Femur (tissue), 1 donor: Measurements from ENCODE around the gene RAB41.
"Not testable (repeated sequence)": the region's sequence is repeated elsewhere in the genome, so short reads cannot be mapped to it uniquely, and the experiment has no call there.

Source experiments
- DNase-seq: peaks from one replicate; pipeline ENCODE4 v3.0.0-alpha.2; 2017

The RAB41 gene

DNA sequence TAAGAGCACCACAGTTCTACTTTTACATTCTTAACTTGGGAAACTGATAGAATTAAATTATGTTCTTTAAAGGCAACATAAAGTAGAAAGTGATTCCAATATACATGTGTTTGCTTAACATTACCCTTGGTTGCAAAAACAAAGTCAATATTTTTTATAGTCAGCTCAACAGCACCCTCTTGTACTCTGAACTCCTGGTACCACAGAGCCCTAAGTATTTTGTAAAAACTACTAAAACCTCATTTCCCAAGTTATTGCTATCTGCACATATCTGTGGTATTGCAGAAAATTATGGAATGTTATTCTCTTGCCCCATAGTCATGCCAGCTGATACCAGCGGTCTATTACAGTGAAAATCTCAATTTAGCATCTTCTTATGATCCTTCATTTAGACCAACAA is 10.8 kb downstream of the RAB41 start:
- DNase-seq = no peak

DNA sequence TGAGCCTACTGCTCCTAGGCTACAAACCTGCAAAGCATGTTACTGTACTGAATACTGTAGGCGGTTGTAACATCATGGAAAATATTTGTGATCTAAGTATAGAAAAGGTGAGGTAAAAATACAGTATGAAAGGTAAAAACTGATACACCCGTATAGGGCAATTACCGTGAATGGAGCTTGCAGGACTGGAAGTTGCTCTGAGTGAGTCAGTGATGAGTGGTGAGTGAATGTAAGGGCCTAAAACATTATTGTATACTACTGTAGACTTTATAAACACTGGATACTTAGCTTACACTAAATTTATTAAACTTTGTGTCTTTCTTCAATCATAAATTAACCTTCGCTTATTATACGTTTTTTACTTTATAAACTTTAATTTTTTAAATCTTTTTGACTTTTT is 11.6 kb downstream of the RAB41 start:
- DNase-seq = no peak

DNA sequence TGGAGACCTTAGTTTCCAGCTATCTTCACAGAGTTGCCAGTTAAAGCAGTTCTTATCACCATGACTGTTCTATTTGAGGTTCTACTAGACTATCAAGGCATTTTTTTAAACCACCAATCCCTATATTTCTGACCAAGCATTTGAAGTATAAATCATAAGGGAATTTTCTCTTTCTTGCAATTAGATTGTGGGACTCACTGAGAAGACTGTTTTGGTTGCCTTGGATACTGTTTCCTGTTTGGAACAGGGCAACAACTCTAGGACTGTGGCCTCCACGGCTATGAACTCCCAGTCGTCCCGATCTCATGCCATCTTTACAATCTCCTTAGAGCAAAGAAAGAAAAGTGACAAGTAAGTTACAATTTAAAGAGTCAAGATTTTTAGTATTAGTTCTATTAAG is 19.7 kb downstream of the RAB41 start:
- DNase-seq = no peak

DNA sequence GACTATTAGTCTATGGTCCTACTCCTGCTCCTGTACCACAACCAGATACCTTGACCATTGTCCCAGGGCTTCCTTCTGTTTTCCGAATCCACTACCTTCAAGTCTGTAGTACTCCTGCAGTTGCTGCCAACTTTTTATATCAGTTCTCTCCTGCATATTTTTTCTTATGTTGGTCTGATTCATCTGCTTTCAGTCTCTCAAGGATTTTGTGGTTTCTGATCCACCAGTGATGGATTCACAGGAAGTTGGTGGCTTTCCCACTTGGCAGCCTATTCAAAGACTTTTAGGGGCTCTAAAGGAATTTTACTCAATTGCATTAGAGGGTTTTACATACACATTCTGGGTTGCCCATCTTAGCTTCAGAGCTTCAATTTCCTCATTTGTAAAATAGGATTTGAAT is 31.5 kb downstream of the RAB41 start:
- no peak for DNase-seq

DNA sequence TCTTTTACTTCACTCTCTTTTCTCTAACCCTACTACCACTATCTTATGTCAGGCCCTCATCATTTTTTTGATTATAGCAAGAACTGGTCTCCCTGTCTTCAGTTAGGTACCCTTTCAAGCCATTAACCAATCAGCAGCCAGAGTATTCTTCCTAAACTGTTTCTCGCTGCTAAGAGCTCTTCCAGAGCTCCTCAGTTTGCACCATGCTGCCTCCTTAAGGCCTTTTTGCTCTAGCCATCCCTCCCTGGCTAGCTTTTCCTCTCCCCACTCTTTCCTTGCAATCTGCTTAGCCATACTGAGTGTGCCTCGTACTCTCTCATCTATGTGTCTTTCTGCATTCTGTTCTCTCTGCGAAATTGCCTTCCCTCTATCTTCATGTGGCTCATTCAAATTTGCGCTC is 40.8 kb downstream of the RAB41 start:
- DNase-seq = no peak

DNA sequence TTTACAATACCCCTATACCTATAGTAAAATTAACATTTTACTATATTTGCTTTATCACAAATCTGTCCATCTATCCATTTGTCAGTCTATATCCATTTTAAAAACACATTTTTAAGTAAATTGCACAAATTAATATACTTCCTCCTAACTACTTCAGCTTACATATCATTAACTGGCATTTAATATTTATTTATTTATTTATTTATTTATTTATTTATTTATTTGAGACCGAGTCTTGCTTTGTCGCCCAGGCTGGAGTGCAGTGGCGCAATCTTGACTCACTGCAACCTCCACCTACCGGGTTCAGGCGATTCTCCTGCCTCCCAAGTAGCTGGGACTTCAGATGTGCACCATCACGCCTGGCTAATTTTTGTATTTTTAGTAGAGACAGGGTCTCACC is 41.7 kb downstream of the RAB41 start:
- DNase-seq = not testable (repeated sequence)

DNA sequence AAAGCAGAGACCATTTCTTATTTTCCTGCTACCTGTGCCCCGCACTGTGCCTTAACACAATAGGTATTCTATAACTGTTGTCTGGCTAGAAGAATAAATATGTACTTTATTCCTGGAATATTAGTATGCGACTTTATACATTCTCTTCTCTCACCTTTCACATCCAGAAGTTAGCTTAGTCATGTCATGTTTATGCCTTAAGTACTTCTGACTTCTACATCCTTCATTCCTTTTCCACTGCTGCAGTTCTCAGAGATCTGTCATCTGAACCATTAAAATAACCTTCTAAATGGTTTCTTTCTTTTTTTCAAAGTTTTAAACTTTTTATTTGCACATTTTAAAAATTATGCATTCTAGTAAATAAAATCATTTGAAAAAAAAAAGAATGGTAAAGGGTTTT is 42.4 kb downstream of the RAB41 start:
- DNase-seq = no peak

DNA sequence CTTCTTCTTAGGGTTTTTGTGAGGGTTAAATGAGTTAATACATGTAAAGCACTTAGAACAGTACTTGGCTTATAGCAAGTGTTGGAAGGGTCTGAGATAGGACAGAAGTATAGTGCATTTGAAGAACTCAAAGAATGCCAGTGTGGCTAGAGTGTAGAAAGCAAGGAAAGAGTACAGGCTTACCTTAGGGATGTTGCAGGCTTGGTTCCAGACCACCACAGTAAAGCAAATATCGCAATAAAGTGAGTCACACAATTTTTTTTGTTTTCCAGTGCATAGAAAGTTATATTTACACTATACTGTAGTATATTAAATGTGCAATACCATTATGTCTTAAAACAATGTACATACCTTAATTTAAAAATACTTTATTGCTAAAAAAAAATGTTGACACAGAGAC is 49.2 kb downstream of the RAB41 start:
- no peak for DNase-seq

DNA sequence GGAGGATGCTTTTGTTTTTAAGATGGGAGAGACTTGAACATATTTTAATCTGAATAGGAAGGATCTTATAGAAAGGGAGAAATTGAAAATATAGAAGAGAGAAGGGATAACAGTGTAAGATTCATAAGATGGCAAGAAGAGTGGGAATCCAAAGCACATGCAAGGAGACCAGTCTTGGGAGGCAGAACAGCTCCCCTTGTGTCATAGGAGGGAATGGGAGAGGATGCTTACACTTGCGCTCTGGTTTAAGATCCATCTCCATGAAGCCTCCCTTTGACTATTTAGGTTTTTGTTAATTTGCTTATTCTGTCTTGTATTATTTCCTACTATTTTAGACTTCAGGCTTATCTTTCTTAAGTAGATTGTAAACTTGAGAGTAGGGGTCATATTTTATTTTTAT is 50.6 kb downstream of the RAB41 start:
- no peak for DNase-seq
